VCaP (cell line): ENCODE measurements around the gene SLC6A18.

ENCODE experiments used
- H3K27ac ChIP-seq: fragments of 450-650 bp; 2 replicates; pipeline ENCODE4 v1.5.1; 2017
- TF ChIP-seq, protein P1 (sequence below): fragments of 450-650 bp; conservative IDR thresholded peaks from 2 replicates; pipeline ENCODE4 v1.5.1; 2017; ENCODE audit warnings: mild to moderate bottlenecking, moderate library complexity

SLC6A18 gene

DNA sequence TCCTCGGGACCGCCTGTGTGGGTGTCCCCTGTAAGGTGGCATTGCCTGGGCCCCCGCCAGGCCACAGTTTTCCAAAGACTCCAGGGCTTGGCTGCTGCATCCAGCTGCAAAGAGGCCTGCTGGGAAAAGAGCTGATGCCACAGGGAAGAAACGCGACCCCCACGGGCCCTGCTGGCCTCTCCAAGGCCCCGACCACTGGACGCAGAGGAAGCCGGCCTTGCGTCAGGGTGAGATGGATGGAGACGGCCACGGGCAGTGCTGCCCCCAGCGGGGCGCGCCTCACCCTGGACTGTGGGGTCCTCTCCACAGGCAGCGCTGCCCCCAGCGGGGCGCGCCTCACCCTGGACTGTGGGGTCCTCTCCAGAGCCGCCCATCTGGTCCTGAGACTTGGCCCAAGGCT lies 45.1 kb upstream of the SLC6A18 start:
- TF ChIP-seq, protein P1, sequence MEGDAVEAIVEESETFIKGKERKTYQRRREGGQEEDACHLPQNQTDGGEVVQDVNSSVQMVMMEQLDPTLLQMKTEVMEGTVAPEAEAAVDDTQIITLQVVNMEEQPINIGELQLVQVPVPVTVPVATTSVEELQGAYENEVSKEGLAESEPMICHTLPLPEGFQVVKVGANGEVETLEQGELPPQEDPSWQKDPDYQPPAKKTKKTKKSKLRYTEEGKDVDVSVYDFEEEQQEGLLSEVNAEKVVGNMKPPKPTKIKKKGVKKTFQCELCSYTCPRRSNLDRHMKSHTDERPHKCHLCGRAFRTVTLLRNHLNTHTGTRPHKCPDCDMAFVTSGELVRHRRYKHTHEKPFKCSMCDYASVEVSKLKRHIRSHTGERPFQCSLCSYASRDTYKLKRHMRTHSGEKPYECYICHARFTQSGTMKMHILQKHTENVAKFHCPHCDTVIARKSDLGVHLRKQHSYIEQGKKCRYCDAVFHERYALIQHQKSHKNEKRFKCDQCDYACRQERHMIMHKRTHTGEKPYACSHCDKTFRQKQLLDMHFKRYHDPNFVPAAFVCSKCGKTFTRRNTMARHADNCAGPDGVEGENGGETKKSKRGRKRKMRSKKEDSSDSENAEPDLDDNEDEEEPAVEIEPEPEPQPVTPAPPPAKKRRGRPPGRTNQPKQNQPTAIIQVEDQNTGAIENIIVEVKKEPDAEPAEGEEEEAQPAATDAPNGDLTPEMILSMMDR: no peak
- no peak overlapping the region for H3K27ac ChIP-seq

DNA sequence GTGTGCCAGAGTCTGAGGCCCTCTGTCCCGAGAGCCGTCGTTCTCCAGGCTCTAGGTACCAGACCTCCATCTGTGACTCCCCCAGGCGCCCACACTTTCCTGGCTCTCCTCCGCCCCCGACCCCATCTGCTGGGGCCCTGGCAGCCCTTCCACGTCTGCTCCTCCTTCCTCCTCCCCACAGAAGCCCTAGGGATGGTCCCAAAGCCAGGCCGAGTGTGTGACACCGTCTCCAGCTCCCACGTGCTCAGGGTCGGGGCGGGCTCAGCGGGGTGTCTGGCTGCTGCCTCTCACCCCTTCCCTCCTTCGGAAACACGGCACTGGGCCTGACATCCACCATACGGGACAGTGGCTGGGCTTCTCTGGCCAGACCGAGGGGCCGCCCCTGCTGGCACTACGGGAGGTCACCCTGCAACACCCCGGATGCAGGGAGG lies 44.3 kb upstream of the SLC6A18 start:
- TF ChIP-seq, protein P1: no peak

DNA sequence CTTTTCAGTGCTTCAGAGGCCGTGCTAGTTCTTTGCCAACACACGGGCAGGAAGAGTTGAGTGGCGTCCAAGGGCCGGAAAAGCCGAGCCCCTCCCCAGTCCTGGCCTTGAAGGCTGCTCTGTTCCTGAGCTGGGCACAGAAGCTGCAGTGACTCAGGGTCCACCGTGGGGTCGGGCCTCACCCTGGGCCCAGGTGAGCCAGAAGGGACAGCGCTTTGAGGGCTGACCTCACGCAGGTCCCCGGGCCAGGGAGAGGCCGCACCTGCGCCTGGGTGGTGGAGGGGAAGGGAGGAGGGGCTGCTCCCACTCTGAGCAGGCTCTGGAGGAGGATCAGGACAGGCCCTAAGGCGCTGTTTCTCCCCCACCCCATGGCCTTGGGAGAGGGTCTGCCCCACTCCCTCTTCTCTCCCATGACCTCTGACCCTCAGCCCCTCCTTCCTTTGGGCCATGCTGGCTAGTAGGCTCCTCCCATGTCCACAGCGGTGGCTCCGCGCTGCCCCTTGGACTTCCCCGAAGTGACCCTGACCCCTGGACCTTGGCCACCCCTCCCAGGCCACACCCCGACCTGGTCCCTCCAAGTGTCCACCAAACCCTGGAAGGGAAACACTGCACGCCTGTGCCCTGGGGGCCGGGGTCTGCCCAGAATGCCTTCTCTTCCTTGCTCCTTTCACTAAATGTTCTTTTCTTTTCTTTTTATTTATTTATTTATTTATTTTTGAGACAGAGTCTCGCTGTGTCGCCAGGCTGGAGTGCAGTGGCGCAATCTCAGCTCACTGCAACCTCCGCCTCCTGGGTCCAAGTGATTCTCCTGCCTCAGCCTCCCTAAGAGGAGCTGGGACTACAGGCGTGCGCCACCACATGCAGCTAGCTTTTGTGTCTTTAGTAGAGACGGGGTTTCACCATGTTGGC lies 43.5 kb upstream of the SLC6A18 start:
- TF ChIP-seq, protein P1: no peak
- no peak overlapping the region for H3K27ac ChIP-seq

More for the DNA sequence above, 44.3 kb upstream of the SLC6A18 start:
- H3K27ac ChIP-seq: no peak overlapping the region

DNA sequence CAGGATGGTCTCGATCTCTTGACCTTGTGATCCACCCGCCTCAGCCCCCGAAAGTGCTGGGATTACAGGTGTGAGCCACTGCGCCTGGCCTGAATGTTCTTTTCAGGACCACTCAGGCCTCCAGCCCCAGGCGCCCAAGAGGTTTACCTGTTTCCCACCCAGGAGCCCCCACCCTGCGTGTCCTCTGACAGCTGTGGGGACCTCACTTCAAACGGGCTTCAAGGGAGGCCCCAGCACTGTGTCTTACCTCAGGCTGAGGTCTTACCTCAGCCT lies 42.9 kb upstream of the SLC6A18 start:
- H3K27ac ChIP-seq: no peak overlapping the region
- TF ChIP-seq, protein P1: no peak

DNA sequence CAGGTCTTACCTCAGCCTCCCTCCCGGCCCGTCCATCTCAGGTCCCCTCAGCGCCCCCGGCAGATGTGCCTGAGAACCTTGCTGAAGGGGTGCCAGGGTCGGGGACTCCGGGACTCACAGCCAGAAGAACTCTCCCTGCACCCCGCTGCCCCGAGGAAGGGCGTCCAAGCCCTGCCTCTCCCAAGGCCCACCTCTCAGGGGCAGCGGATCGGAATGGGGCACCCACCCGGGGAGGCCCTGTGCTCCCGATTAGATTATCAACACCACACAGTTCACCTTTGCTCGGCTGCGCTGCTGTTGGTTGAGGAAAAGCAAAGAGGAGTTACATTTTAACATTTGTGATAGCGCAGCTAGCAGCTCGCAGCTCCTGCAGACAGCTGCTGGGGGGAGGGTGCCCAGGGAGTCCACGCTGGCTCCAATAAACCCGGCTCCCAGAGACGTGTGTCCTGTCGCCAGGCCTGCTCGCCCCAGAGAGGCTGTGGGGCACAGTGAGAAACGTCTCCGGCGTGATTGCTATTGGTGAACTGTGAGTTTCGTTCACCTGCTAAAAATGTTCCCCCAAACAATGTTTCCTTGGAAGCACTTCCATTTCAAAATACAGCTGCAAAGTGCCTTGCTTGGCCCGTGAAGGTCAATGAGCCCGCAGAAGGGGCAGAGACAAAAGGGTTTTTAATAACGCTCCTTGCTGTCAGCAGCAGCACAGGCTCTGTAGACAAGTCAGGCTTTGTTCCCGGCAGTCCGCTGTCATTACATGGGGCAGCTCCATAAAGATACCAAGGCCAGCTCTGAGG lies 42.4 kb upstream of the SLC6A18 start:
- TF ChIP-seq, protein P1: no peak
- no peak overlapping the region for H3K27ac ChIP-seq

DNA sequence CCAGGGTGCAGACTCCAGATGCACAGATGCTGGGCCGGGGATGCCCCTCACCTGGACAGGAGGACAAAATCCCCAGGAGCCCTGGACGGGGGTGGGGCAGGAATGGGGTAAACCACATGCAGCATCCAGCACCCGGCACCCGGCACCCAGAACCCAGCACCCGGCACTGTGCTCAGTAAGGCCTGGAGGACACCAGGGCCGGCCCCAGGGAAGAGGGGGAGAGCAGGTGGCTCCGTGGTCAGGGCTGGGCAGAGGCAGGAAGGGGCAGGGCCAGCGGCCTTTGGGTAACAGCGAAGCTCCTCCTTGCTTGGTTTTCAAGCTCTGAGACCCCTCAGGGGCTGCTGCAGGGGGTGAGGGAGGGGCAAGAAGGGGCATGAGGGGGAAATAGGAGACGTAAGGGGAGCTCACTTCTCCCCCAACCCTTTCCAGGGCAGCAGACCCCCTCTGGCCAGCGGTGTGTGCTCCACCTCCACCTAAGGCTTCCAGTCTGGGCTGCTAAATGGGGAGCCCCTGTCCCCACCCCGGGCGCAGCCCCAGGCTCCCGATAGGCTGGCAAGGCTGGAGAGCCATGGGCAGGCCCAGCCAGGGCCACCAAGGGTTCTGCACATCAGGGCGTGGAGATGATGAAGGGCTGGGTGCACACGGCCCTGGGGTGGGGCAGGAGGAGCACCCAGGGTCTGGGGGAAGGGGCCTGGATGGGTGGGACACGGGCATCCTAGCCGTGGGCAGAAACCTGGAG lies 41.6 kb upstream of the SLC6A18 start:
- H3K27ac ChIP-seq: no peak overlapping the region
- TF ChIP-seq, protein P1: no peak

DNA sequence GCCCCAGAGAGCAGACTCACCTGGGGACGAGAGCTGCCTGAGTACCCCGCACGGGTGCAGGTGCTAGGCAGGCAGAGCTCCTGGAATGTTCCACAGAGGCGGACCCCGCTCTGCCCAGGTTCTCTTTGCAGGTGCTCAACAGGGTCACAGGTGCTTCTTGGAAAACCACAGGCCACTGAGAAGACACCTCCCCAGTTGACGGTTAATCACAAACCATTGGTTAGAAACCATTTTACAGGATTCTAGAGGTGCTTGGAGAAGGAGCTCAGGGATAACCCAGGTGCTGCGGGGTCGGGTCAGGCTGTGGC lies 41.1 kb upstream of the SLC6A18 start:
- TF ChIP-seq, protein P1: no peak
- H3K27ac ChIP-seq: peak overlapping the region; percentile 74
